K562 (cell line): ENCODE data around the gene SNIP1. TPM values are rescaled to one million over a fixed set of nuclear protein-coding genes. Genes with fewer than 3 reads are reported as not detected.

ENCODE experiments used
- BRF2 ChIP-seq: IDR thresholded peaks from 3 replicates; pipeline ENCODE4 v1.6.1; 2011; ENCODE audit warnings: borderline replicate concordance, mild to moderate bottlenecking; ENCODE audit not compliant: insufficient read length, insufficient read depth
- CBFB ChIP-seq: sonication (generic); formaldehyde crosslinking; IDR thresholded peaks from 2 replicates; pipeline ENCODE4 v1.4.0; 2020; ENCODE audit warnings: mild to moderate bottlenecking, missing genetic modification reagents
- CHCHD3 ChIP-seq: fragments of 250-450 bp; sonication (Bioruptor Pico); IDR thresholded peaks from 2 replicates; pipeline ENCODE4 v2.1.2; 2022; ENCODE audit warnings: mild to moderate bottlenecking
- DEAF1 ChIP-seq: fragments of 450-650 bp; formaldehyde crosslinking; IDR thresholded peaks from 2 replicates; pipeline ENCODE4 v1.4.0; 2020; ENCODE audit warnings: mild to moderate bottlenecking, moderate library complexity
- ELK1 ChIP-seq: sonication (generic); formaldehyde crosslinking; IDR thresholded peaks from 2 replicates; pipeline ENCODE4 v1.8.1; 2022; ENCODE audit warnings: missing genetic modification reagents
- GABPA ChIP-seq: fragments of 200-800 bp; sonication (Bioruptor generic); conservative IDR thresholded peaks from 2 replicates; pipeline ENCODE4 v1.6.1; 2016; ENCODE audit warnings: low read depth, missing genetic modification characterization, missing compliant biosample characterization
- HINFP ChIP-seq: fragments of 450-650 bp; conservative IDR thresholded peaks from 2 replicates; pipeline ENCODE4 v1.6.1; 2016; ENCODE audit warnings: missing genetic modification characterization, low read depth, mild to moderate bottlenecking, control low read depth, missing compliant biosample characterization
- HIVEP1 ChIP-seq: fragments of 250-450 bp; sonication (Bioruptor Pico); IDR thresholded peaks from 2 replicates; pipeline ENCODE4 v1.4.0; 2020; ENCODE audit warnings: mild to moderate bottlenecking
- JUNB ChIP-seq: fragments of 450-650 bp; formaldehyde crosslinking; conservative IDR thresholded peaks from 2 replicates; pipeline ENCODE4 v1.4.0; 2020; ENCODE audit warnings: mild to moderate bottlenecking
- MAFK ChIP-seq: IDR thresholded peaks from 2 replicates; pipeline ENCODE4 v1.6.1; 2011; ENCODE audit warnings: low read length, improper control_type of control experiment
- MED1 ChIP-seq: sonication (generic); formaldehyde crosslinking; IDR thresholded peaks from 2 replicates; pipeline ENCODE4 v1.8.1; 2023; ENCODE audit warnings: missing genetic modification reagents, borderline replicate concordance
- NCOA4 ChIP-seq: fragments of 450-650 bp; IDR thresholded peaks from 2 replicates; pipeline ENCODE4 v1.6.1; 2018; ENCODE audit warnings: mild to moderate bottlenecking; ENCODE audit not compliant: partially characterized antibody
- PTTG1 ChIP-seq: fragments of 450-650 bp; IDR thresholded peaks from 2 replicates; pipeline ENCODE4 v1.6.1; 2016; ENCODE audit warnings: low read depth, mild to moderate bottlenecking, missing genetic modification characterization, missing compliant biosample characterization
- TAF9B ChIP-seq: fragments of 450-650 bp; IDR thresholded peaks from 2 replicates; pipeline ENCODE4 v1.6.1; 2018; ENCODE audit warnings: mild to moderate bottlenecking; ENCODE audit not compliant: partially characterized antibody
- ZFPM2 ChIP-seq: fragments of 250-450 bp; sonication (Bioruptor Pico); IDR thresholded peaks from 2 replicates; pipeline ENCODE4 v1.5.1; 2022; ENCODE audit warnings: mild to moderate bottlenecking
- ZFX ChIP-seq: sonication (generic); formaldehyde crosslinking; IDR thresholded peaks from 2 replicates; pipeline ENCODE4 v1.8.0; 2022; ENCODE audit warnings: mild to moderate bottlenecking, missing genetic modification reagents, moderate library complexity
- ZNF197 ChIP-seq: fragments of 200-800 bp; sonication (Bioruptor generic); IDR thresholded peaks from 2 replicates; pipeline ENCODE4 v1.6.1; 2016; ENCODE audit warnings: low read depth, missing genetic modification characterization, missing compliant biosample characterization
- ZNF518B ChIP-seq: fragments of 250-450 bp; sonication (Bioruptor Pico); IDR thresholded peaks from 2 replicates; pipeline ENCODE4 v1.5.0; 2021; ENCODE audit warnings: mild to moderate bottlenecking, moderate library complexity
- ZSCAN29 ChIP-seq: fragments of 450-650 bp; IDR thresholded peaks from 2 replicates; pipeline ENCODE4 v1.6.1; 2017
- ZZZ3 ChIP-seq: fragments of 450-650 bp; IDR thresholded peaks from 2 replicates; pipeline ENCODE4 v1.6.1; 2016; ENCODE audit warnings: antibody characterized with exemption, mild to moderate bottlenecking, moderate library complexity
- polyA plus RNA-seq, 8 experiments: library from polyadenylated mRNA; depleted of rRNA in 4 of 8; stranded (reverse) in 5 of 8; unstranded in 3 of 8; fragments of >200 nt; fragmentation: Nextera tagmentation in 2 of 8; fragmentation: Illumina TruSeq in 1 of 8; extraction: Ambion mirVana in 2 of 8; extraction: Trizol in 1 of 8; gene quantifications; 2 replicates each; pipeline versions ENCODE4 v1.2.1 to v1.2.3, GENCODE V29; 2011 to 2014; ENCODE audit warnings: inconsistent platforms in 1 of 8, missing spikeins in 1 of 8
- total RNA-seq, 7 experiments: library from RNA; depleted of rRNA in 6 of 7; stranded (reverse); fragments of >200 nt in 6 of 7; fragmentation: Illumina TruSeq in 2 of 7; extraction: Trizol in 2 of 7; gene quantifications; 2 replicates each; pipeline versions ENCODE4 v1.2.1 to v1.2.3, GENCODE V29; 2011 to 2021; ENCODE audit warnings: low replicate concordance in 1 of 7

The SNIP1 gene
- total and polyA plus RNA-seq, 9 of the 15 experiments (the other 6 are each of a cell fraction or from before 2014, with no cell fraction given), result 2.9 to 25.9 (median 14.6) TPM

GRCh38 chr1:37560401-37561132 is 6.5 kb upstream of the SNIP1 start (continued):
- TF ChIP-seq HINFP (tag), result peak; percentile 52; the same call in 1 of the 2 replicates
- TF ChIP-seq NCOA4, result no peak
- TF ChIP-seq CBFB (CRISPR knock-in tag), result no peak
- no peak for TF ChIP-seq DEAF1 (CRISPR knock-in tag)
- TF ChIP-seq ZNF518B, result no peak
- no peak for TF ChIP-seq MED1 (CRISPR knock-in tag)
- TF ChIP-seq BRF2, result no peak
- no peak for TF ChIP-seq GABPA (tag)
- TF ChIP-seq ZZZ3, result no peak
- no peak for TF ChIP-seq ZFX (CRISPR knock-in tag)
- TF ChIP-seq ZNF197 (CRISPR knock-in tag), result 0 out of 2 replicates have a peak, but pooled peaks have one; percentile 36
- no peak for TF ChIP-seq TAF9B
- no peak for TF ChIP-seq HIVEP1 (CRISPR knock-in tag)
- TF ChIP-seq MAFK, result no peak
- no peak for TF ChIP-seq ZSCAN29
- no peak for TF ChIP-seq ZFPM2 (CRISPR knock-in tag)
- no peak for TF ChIP-seq CHCHD3 (CRISPR knock-in tag)
- peak; percentile 82 for TF ChIP-seq PTTG1 (tag)
- TF ChIP-seq JUNB, result no peak
- no peak for TF ChIP-seq ELK1 (CRISPR knock-in tag)
